Measurements from ENCODE around the gene KRT6A. TPM values are rescaled to one million over a fixed set of nuclear protein-coding genes. Genes with fewer than 3 reads are reported as not detected.

KRT6A gene
- total and polyA plus RNA-seq, 5 donors from 2014 or later, result not detected

DNA sequence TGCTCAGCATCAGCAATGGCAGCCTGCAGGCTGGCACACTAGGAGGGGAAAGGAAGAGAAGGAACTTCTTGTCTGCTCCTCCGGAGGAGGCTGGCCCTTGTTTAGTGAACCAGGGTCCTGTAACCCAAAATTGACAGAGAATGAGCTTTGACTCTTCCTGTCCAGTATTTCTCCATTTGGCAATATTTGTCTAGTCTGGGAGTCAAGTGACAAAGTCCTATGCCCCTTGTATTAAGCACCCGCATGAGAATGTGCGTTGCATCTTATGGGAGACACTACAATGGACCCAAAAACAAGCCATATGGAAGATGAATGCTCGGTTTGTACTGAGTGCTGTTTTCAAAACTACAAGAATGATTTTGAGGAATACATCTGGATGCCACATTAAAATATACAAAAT lies 23.2 kb downstream of the KRT6A start:
- Histone ChIP-seq H3K9me3 (ENCODE audit: control insufficient read depth in 2 of 2, low read length in 2 of 2) (no peaks in the 10 kb centered on the region), H3K4me1 (ENCODE audit: control insufficient read depth, insufficient read depth, low read length, poor library complexity, severe bottlenecking) (no peaks in the 10 kb centered on the region), H3K27ac (ENCODE audit: insufficient read depth, low read length, poor library complexity, severe bottlenecking) (no peak overlapping the region), H3K27me3 (ENCODE audit: control insufficient read depth, insufficient read depth, low read length) (peaks cover 3% of the 10 kb centered on the region), H3K4me3 (ENCODE audit: low read depth, low read length) (no peak overlapping the region), H3K36me3 (ENCODE audit: control insufficient read depth, insufficient read depth, low read length) (no peaks in the 10 kb centered on the region)
- no peaks in the 10 kb centered on the region for H3K4me1 Mint-ChIP-seq
- DNase-seq (no peak), ATAC-seq (ENCODE audit: low read depth in 2 of 2) (no peak)
- H3K36me3 Mint-ChIP-seq, result no peaks in the 10 kb centered on the region
- no peak overlapping the region for H3K4me3 Mint-ChIP-seq
- no peak overlapping the region for H3K27ac Mint-ChIP-seq
- H3K27me3 Mint-ChIP-seq, result peaks cover 6% of the 10 kb centered on the region
- H3K9me3 Mint-ChIP-seq, result no peaks in the 10 kb centered on the region

DNA sequence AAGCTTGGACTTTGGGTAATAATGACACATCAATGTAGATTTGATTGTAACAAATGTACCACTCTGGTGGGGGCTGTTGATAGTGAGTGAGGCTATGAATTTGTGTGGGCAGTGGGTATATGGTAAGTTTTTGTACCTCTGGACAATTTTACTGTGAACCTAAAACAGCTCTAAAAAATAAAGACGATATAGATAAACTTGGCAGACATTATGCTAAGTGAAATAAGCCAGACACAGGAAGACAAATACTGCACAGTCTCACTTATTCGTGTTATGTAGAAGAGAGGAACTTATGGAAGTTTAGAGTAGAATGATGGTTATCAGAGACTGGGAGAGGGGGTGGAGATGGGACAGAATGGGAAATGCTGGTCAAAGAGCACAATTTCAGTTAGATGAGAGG lies 28.2 kb downstream of the KRT6A start:
- Mint-ChIP-seq H3K27me3 (peaks cover 21% of the 10 kb centered on the region), H3K9me3 (no peaks in the 10 kb centered on the region), H3K4me3 (no peak overlapping the region), H3K27ac (no peak overlapping the region), H3K4me1 (no peaks in the 10 kb centered on the region), H3K36me3 (no peaks in the 10 kb centered on the region)
- H3K4me1 ChIP-seq (ENCODE audit: control insufficient read depth, insufficient read depth, low read length, poor library complexity, severe bottlenecking), result no peaks in the 10 kb centered on the region
- DNase-seq (no peak), ATAC-seq (ENCODE audit: low read depth in 2 of 2) (no peak)
- no peaks in the 10 kb centered on the region for H3K9me3 ChIP-seq (ENCODE audit: control insufficient read depth in 2 of 2, low read length in 2 of 2)
- peaks cover 5% of the 10 kb centered on the region for H3K27me3 ChIP-seq (ENCODE audit: control insufficient read depth, insufficient read depth, low read length)
- H3K27ac ChIP-seq (ENCODE audit: insufficient read depth, low read length, poor library complexity, severe bottlenecking), result no peak overlapping the region
- H3K36me3 ChIP-seq (ENCODE audit: control insufficient read depth, insufficient read depth, low read length), result no peaks in the 10 kb centered on the region
- H3K4me3 ChIP-seq (ENCODE audit: low read depth, low read length), result no peak overlapping the region

DNA sequence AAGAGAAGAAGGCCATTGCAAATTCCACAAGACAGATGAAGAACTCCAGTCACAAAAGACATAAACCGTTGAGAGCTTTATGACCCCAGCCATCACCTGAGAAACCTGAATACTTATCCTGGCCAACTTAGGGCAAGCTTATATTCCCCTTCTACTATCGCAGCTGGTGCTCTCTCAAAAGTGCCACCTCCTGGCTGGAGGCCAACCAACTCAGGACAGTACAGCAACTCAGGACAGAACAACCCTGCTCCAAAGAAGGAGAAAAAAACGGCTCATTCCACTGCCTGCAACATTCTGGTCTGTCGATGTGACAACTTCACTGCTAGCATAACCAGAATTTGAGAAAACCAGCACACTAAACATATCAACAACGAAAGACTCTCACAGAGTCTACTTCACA lies 31.4 kb downstream of the KRT6A start:
- Mint-ChIP-seq H3K4me3 (no peak overlapping the region), H3K9me3 (no peaks in the 10 kb centered on the region), H3K27me3 (peaks cover 24% of the 10 kb centered on the region), H3K27ac (no peak overlapping the region), H3K36me3 (no peaks in the 10 kb centered on the region), H3K4me1 (no peaks in the 10 kb centered on the region)
- DNase-seq (no peak), ATAC-seq (ENCODE audit: low read depth in 2 of 2) (no peak)
- Histone ChIP-seq H3K9me3 (ENCODE audit: control insufficient read depth in 2 of 2, low read length in 2 of 2) (no peaks in the 10 kb centered on the region), H3K4me1 (ENCODE audit: control insufficient read depth, insufficient read depth, low read length, poor library complexity, severe bottlenecking) (no peaks in the 10 kb centered on the region), H3K27me3 (ENCODE audit: control insufficient read depth, insufficient read depth, low read length) (peaks cover 5% of the 10 kb centered on the region), H3K27ac (ENCODE audit: insufficient read depth, low read length, poor library complexity, severe bottlenecking) (no peak overlapping the region), H3K36me3 (ENCODE audit: control insufficient read depth, insufficient read depth, low read length) (no peaks in the 10 kb centered on the region), H3K4me3 (ENCODE audit: low read depth, low read length) (no peak overlapping the region)

DNA sequence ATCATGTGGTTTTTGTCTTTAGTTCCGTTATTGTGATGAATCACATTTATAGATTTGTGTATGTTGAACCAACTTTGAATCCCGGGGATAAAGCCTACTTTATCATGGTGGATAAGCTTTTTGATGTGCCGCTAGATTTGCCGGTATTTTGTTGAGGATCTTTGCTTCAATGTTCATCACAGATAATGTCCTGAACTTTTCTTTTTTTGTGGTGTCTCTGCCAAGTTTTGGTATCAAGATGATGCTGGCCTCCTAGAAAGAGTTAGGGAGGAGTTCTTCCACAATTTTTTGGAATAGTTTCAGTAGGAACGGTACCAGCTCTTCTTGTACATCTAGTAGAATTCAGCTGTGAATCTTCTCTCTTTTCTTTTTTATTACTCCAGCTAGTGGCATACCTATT lies 34.2 kb downstream of the KRT6A start:
- Mint-ChIP-seq H3K4me3 (no peak overlapping the region), H3K27ac (no peak overlapping the region), H3K9me3 (peaks cover 0 to 1% (median 0%) of the 10 kb centered on the region in 7 donors), H3K27me3 (peaks cover 32% of the 10 kb centered on the region), H3K4me1 (no peaks in the 10 kb centered on the region), H3K36me3 (no peaks in the 10 kb centered on the region)
- Histone ChIP-seq H3K4me1 (ENCODE audit: control insufficient read depth, insufficient read depth, low read length, poor library complexity, severe bottlenecking) (no peaks in the 10 kb centered on the region), H3K27ac (ENCODE audit: insufficient read depth, low read length, poor library complexity, severe bottlenecking) (no peak overlapping the region), H3K9me3 (ENCODE audit: control insufficient read depth in 2 of 2, low read length in 2 of 2) (no peaks in the 10 kb centered on the region), H3K27me3 (ENCODE audit: control insufficient read depth, insufficient read depth, low read length) (peaks cover 6% of the 10 kb centered on the region), H3K36me3 (ENCODE audit: control insufficient read depth, insufficient read depth, low read length) (no peaks in the 10 kb centered on the region), H3K4me3 (ENCODE audit: low read depth, low read length) (no peak overlapping the region)
- DNase-seq (no peak), ATAC-seq (ENCODE audit: low read depth in 2 of 2) (no peak)

DNA sequence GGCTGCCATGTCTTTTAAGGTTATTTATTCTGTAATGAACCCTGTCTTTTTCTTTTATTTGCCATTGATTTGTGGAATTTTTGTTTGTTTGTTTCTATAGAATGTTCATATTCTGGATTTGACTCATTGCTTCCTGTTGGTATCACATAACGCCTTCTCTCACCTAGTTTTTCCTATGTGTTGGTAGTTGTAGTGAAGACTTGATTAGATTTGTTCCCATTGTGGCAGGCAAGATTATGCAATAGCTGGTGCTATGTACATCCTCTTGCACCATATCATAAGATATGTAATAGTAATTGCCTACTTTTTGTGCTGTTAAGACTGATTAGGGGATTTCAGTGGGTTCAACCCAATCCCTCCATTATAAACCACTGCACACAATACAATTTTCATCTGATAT lies 37.2 kb downstream of the KRT6A start:
- no peak overlapping the region for H3K4me3 Mint-ChIP-seq
- no peak overlapping the region for H3K27ac Mint-ChIP-seq
- Histone ChIP-seq H3K27ac (ENCODE audit: insufficient read depth, low read length, poor library complexity, severe bottlenecking) (no peak overlapping the region), H3K4me1 (ENCODE audit: control insufficient read depth, insufficient read depth, low read length, poor library complexity, severe bottlenecking) (no peaks in the 10 kb centered on the region), H3K27me3 (ENCODE audit: control insufficient read depth, insufficient read depth, low read length) (peaks cover 8% of the 10 kb centered on the region), H3K9me3 (ENCODE audit: control insufficient read depth in 2 of 2, low read length in 2 of 2) (no peaks in the 10 kb centered on the region), H3K36me3 (ENCODE audit: control insufficient read depth, insufficient read depth, low read length) (no peaks in the 10 kb centered on the region), H3K4me3 (ENCODE audit: low read depth, low read length) (no peak overlapping the region)
- H3K27me3 Mint-ChIP-seq, result peaks cover 24% of the 10 kb centered on the region
- peaks cover 0 to 1% (median 0%) of the 10 kb centered on the region in 7 donors for H3K9me3 Mint-ChIP-seq
- DNase-seq, result no peak
- no peaks in the 10 kb centered on the region for H3K36me3 Mint-ChIP-seq
- no peaks in the 10 kb centered on the region for H3K4me1 Mint-ChIP-seq
- ATAC-seq (ENCODE audit: low read depth in 2 of 2), result no peak

DNA sequence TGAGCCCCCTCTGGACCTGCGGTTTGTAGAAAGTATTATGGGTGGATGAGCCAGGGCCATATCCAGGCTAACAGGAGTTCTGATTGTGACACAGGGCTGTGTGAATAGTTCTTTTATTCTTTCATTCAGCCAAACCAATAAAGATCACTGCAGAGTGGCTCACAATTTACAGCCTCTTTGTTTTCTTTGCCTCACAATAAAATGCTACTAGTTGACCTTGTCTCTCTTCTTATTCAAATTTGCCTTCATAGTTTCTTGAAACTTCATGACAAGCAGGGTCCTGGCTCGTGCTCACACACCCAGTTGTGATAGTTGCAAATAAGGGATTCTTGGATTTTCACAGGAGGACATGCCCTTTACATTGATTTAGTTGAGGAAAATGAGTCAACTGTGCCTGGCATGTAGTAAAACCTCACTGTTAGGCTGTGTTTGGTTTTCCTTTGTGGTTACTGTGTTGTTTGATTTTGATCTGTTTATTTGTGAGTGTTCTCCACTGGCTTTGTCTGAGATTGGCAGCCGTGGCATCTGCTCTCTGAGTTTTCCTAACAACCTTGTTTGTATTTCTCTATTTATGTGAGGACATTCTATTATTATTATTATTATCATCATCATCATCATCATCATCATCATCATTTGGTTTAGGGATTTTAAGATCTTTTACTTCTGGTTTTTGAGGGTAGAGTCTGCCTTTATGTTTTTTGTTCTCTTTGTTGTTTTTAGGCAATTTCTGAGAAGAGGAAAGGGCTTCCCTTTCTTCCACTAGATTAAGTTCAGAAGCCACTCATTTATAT lies 38.5 kb downstream of the KRT6A start:
- Mint-ChIP-seq H3K36me3 (no peaks in the 10 kb centered on the region), H3K27me3 (peaks cover 16% of the 10 kb centered on the region), H3K4me3 (no peak overlapping the region), H3K27ac (no peak overlapping the region), H3K4me1 (no peaks in the 10 kb centered on the region), H3K9me3 (peaks cover 0 to 3% (median 0%) of the 10 kb centered on the region in 7 donors)
- no peaks in the 10 kb centered on the region for H3K9me3 ChIP-seq (ENCODE audit: control insufficient read depth in 2 of 2, low read length in 2 of 2)
- H3K4me3 ChIP-seq (ENCODE audit: low read depth, low read length), result no peak overlapping the region
- peaks cover 8% of the 10 kb centered on the region for H3K27me3 ChIP-seq (ENCODE audit: control insufficient read depth, insufficient read depth, low read length)
- DNase-seq (no peak), ATAC-seq (ENCODE audit: low read depth in 2 of 2) (no peak)
- H3K27ac ChIP-seq (ENCODE audit: insufficient read depth, low read length, poor library complexity, severe bottlenecking), result no peak overlapping the region
- H3K36me3 ChIP-seq (ENCODE audit: control insufficient read depth, insufficient read depth, low read length), result no peaks in the 10 kb centered on the region
- no peaks in the 10 kb centered on the region for H3K4me1 ChIP-seq (ENCODE audit: control insufficient read depth, insufficient read depth, low read length, poor library complexity, severe bottlenecking)

DNA sequence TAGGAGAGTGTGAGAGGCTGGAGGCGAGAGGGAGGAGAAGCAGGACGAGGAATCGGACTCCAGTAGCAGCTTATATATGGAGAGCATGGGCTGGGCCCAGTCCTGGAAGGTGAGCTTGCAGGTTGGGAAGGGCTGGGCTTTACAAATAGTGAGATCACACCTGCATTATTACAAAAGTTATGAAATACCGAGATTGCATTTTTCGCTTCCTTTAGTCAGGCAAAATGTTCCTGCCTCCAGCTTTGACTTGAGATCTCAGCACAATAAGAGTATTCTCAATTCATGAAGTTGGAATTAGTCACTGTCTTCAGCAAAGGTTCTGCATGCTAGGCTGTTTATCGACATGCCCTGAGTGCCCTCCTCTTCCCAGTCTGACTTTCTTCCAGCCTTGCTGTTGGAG lies 41.0 kb downstream of the KRT6A start, which contains the start of gene KRT6B:
KRT6B (minus strand) TSS at position 46 of the 400 bp plus-strand sequence. CDS start 68 bp downstream, outside the sequence.
- DNase-seq, result no peak
- no peak for ATAC-seq (ENCODE audit: low read depth in 2 of 2)
- Histone ChIP-seq H3K9me3 (ENCODE audit: control insufficient read depth in 2 of 2, low read length in 2 of 2) (no peaks in the 10 kb centered on the region), H3K27me3 (ENCODE audit: control insufficient read depth, insufficient read depth, low read length) (peaks cover 8% of the 10 kb centered on the region), H3K4me3 (ENCODE audit: low read depth, low read length) (no peak within 1 kb of the TSS), H3K36me3 (ENCODE audit: control insufficient read depth, insufficient read depth, low read length) (no peaks in the 10 kb centered on the region), H3K4me1 (ENCODE audit: control insufficient read depth, insufficient read depth, low read length, poor library complexity, severe bottlenecking) (no peaks in the 10 kb centered on the region), H3K27ac (ENCODE audit: insufficient read depth, low read length, poor library complexity, severe bottlenecking) (no peak within 1 kb of the TSS)
- no peaks in the 10 kb centered on the region for H3K4me1 Mint-ChIP-seq
- no peak within 1 kb of the TSS for H3K27ac Mint-ChIP-seq
- peaks cover 18% of the 10 kb centered on the region for H3K27me3 Mint-ChIP-seq
- H3K36me3 Mint-ChIP-seq, result no peaks in the 10 kb centered on the region
- no peak within 1 kb of the TSS for H3K4me3 Mint-ChIP-seq
- peaks cover 0 to 3% (median 0%) of the 10 kb centered on the region in 7 donors for H3K9me3 Mint-ChIP-seq

DNA sequence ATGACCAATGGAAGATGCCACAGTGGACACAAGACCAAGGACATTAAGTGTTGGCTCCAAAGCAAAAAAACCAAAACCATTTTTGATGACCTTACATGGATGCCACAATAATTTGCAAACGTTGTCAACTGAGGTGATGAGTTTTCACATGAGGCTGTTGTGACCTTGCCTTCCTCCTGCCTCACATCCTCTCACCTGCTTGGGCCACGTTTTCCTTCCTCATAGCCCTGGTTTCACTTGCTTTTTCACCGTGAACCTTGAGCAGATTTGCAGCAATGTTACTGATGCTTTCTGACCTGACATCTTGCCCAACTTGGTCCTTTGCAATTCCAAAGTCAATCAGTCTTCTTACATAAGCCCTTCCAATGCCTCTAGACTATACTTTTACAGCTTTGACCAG lies 44.8 kb downstream of the KRT6A start:
- Mint-ChIP-seq H3K27me3 (peaks cover 5% of the 10 kb centered on the region), H3K4me1 (no peaks in the 10 kb centered on the region), H3K9me3 (peaks cover 0 to 8% (median 0%) of the 10 kb centered on the region in 7 donors), H3K36me3 (no peaks in the 10 kb centered on the region), H3K27ac (no peak overlapping the region), H3K4me3 (no peak overlapping the region)
- no peaks in the 10 kb centered on the region for H3K9me3 ChIP-seq (ENCODE audit: control insufficient read depth in 2 of 2, low read length in 2 of 2)
- no peaks in the 10 kb centered on the region for H3K4me1 ChIP-seq (ENCODE audit: control insufficient read depth, insufficient read depth, low read length, poor library complexity, severe bottlenecking)
- H3K27ac ChIP-seq (ENCODE audit: insufficient read depth, low read length, poor library complexity, severe bottlenecking), result no peak overlapping the region
- H3K27me3 ChIP-seq (ENCODE audit: control insufficient read depth, insufficient read depth, low read length), result peaks cover 1% of the 10 kb centered on the region
- ATAC-seq (ENCODE audit: low read depth in 2 of 2) (no peak), DNase-seq (no peak)
- H3K4me3 ChIP-seq (ENCODE audit: low read depth, low read length), result no peak overlapping the region
- H3K36me3 ChIP-seq (ENCODE audit: control insufficient read depth, insufficient read depth, low read length), result no peaks in the 10 kb centered on the region

Measured in CD4-positive, CD25-positive, alpha-beta regulatory T cell (primary cell).